Effector memory CD8-positive, alpha-beta T cell (primary cell): ENCODE data around the gene PITPNC1.
"Not testable (repeated sequence)": the region's sequence is repeated elsewhere in the genome, so short reads cannot be mapped to it uniquely, and the experiment has no call there.

Experiments
- ATAC-seq: fragments of 150-1000 bp; cut with Tn5 transposase; replicated peaks from 2 replicates; pipeline ENCODE4 v1.10.0; 2021; ENCODE audit warnings: mild to moderate bottlenecking, moderate library complexity
- DNase-seq, 3 experiments: peaks; one replicate each; pipeline ENCODE4 v3.0.0; 2021
- H3K27ac Mint-ChIP-seq, 2 donors: one replicate each; pipeline ENCODE4 v1.8.0; 2022; ENCODE audit warnings: mild to moderate bottlenecking in 2 of 2, mixed read lengths in 2 of 2, moderate library complexity in 2 of 2
- H3K27me3 Mint-ChIP-seq, 2 donors: one replicate each; pipeline ENCODE4 v1.8.0; 2022; ENCODE audit warnings: mixed read lengths in 2 of 2
- H3K36me3 Mint-ChIP-seq: one replicate; pipeline ENCODE4 v1.8.0; 2022; ENCODE audit warnings: mild to moderate bottlenecking, moderate library complexity, mixed read lengths; ENCODE audit not compliant: insufficient read depth
- H3K4me1 Mint-ChIP-seq, 2 donors: one replicate each; pipeline ENCODE4 v1.8.0; 2022; ENCODE audit warnings: low read depth in 2 of 2, mixed read lengths in 2 of 2
- H3K4me3 Mint-ChIP-seq, 2 donors: one replicate each; pipeline ENCODE4 v1.8.0; 2022; ENCODE audit warnings: mild to moderate bottlenecking in 2 of 2, mixed read lengths in 2 of 2, moderate library complexity in 2 of 2
- H3K9me3 Mint-ChIP-seq, 2 donors: one replicate each; pipeline ENCODE4 v1.8.0; 2022; ENCODE audit warnings: mixed read lengths in 2 of 2

Gene PITPNC1

DNA sequence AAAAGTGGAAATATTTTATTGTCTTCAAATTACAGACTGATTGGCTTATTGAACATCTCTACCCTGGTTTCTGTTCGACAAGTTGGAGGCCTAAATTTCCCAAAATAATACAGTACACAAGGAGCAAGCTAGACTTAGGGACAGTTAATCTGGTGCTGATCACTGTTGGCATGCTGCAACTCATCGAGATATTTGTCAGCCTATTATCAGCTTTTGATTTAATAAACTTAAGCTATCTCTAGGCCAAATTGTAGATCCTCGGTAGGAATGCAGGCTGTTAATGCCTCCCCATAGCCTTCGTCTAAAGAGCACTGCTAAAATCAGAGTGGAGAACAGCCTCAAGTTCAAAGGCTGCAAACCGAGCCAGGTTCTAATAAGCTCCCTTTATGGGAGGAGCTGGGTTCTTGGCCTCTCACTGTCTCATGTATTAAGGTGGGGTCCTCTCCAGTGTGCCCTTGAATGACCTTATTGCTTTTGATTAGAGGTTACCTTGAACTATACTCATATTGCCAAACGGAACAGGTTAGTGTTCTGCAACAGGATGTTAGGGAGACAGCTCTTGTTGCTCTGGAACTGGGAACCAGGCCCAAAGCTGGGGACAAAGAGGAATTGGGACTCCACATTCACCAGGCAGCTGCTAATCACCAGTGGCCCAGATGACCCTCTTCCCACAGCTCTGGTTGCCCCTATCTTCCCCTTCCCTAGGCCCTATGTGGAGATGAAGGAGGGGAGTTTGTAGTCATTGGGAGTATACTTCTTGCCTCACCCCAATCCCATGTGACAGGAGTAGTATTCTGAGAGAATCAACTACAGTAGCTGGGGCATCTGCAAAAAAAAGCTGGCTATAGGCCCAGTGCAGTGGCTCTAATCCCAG is 271.2 kb downstream of the PITPNC1 start:
- peaks cover 19 to 46% of the 10 kb centered on the region in 2 donors for H3K4me1 Mint-ChIP-seq
- ATAC-seq (no peak), DNase-seq (no peak)
- peak overlapping the region; percentile 46 to 78 for H3K27ac Mint-ChIP-seq
- H3K4me3 Mint-ChIP-seq, result peak overlapping the region in 1 of 2 donors; percentile 48
- no peaks in the 10 kb centered on the region for H3K9me3 Mint-ChIP-seq
- no peaks in the 10 kb centered on the region for H3K27me3 Mint-ChIP-seq
- H3K36me3 Mint-ChIP-seq, result peaks cover 24% of the 10 kb centered on the region

DNA sequence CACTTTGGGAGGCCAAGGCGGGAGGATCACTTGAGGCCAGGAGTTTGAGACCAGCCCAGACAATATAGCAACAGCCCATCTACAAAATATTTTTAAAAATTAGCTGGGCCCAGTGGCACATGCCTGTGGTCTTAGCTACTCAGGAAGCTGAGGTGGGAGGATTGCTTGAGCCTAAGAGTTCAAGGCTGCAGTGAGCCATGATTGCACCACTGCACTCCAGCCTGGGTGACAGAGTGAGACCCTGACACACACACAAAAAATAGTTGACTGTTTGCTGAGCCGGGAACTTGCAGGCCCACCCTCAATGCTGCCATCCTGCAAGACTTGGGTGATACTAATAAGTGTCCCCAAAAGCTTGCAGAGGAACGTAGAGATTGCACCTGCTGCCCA is 271.8 kb downstream of the PITPNC1 start:
- DNase-seq, H3K27me3 Mint-ChIP-seq, ATAC-seq, H3K9me3 Mint-ChIP-seq: not testable (repeated sequence)
- Mint-ChIP-seq H3K4me3 (peak overlapping the region in 1 of 2 donors; percentile 48), H3K27ac (peak overlapping the region; percentile 41 to 46), H3K36me3 (peaks cover 24% of the 10 kb centered on the region), H3K4me1 (peaks cover 20 to 46% of the 10 kb centered on the region in 2 donors)

DNA sequence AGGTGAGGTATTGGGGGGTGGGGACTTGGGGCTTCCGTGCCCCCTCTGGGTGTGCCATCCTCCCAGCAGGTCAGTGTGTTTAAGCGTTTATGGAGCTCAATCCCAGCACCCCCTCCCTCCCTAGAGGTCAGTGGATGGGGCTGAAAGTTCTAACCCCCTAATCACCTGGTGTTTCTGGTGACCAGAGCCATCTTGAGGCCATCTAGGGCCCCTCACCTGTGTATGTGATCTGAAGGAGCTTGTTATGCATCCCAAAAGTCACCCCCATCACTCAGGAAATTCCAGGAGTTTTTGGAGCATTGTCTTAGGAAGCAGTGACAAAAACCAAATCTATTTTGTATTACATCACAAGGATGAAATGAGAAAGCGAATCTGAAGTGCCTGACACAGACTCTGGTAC is 272.8 kb downstream of the PITPNC1 start:
- H3K4me3 Mint-ChIP-seq, result peak overlapping the region in 1 of 2 donors; percentile 62
- H3K27ac Mint-ChIP-seq, result peak overlapping the region; percentile 77 to 80
- H3K36me3 Mint-ChIP-seq, result peaks cover 19% of the 10 kb centered on the region
- DNase-seq (no peak), ATAC-seq (no peak)
- H3K4me1 Mint-ChIP-seq, result peaks cover 22 to 54% of the 10 kb centered on the region in 2 donors
- H3K9me3 Mint-ChIP-seq, result no peaks in the 10 kb centered on the region
- no peaks in the 10 kb centered on the region for H3K27me3 Mint-ChIP-seq

DNA sequence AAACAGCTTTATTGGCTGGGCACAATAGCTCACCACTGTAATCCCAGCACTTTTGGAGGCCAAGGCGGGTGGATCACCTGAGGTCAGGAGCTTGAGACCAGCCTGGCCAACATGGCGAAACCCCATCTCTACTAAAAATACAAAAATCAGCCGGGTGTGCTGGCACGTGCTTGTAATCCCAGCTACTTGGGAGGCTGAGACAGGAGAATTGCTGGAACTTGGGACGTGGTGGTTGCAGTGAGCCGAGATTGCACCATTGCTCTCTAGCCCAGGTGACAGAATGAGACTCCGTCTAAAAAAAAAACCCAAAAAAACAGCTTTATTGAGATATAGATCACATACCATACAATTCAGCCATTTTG is 274.1 kb downstream of the PITPNC1 start:
- ATAC-seq, DNase-seq, H3K27me3 Mint-ChIP-seq, H3K9me3 Mint-ChIP-seq: not testable (repeated sequence)
- Mint-ChIP-seq H3K27ac (peak overlapping the region in 1 of 2 donors; percentile 80), H3K4me3 (peak overlapping the region; percentile 57 to 62), H3K4me1 (peaks cover 28 to 63% of the 10 kb centered on the region in 2 donors), H3K36me3 (peaks cover 22% of the 10 kb centered on the region)

DNA sequence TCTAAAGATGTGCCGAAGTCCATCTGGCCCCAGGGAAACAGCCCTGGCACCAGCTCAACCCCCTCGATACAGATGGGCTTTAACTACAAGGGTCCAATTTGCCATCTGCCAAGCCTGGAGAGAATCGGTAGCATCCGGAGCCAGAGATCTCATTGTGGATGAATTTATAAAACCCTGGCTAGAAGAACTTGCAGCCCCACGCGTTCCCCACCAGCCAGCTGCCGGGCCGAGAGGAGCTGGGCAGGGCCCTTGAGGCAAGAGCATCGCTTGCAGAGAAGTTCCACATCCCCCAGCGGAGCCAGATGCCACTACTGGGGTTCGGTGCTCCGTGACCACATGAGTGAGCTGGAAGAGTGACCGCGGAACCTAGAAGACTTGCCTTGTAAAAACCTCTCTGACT is 275.4 kb downstream of the PITPNC1 start:
- Mint-ChIP-seq H3K36me3 (peaks cover 22% of the 10 kb centered on the region), H3K4me1 (peaks cover 33 to 73% of the 10 kb centered on the region in 2 donors), H3K27me3 (no peaks in the 10 kb centered on the region), H3K9me3 (no peaks in the 10 kb centered on the region), H3K4me3 (no peak overlapping the region), H3K27ac (peak overlapping the region; percentile 22 to 44)
- DNase-seq (no peak), ATAC-seq (no peak)

DNA sequence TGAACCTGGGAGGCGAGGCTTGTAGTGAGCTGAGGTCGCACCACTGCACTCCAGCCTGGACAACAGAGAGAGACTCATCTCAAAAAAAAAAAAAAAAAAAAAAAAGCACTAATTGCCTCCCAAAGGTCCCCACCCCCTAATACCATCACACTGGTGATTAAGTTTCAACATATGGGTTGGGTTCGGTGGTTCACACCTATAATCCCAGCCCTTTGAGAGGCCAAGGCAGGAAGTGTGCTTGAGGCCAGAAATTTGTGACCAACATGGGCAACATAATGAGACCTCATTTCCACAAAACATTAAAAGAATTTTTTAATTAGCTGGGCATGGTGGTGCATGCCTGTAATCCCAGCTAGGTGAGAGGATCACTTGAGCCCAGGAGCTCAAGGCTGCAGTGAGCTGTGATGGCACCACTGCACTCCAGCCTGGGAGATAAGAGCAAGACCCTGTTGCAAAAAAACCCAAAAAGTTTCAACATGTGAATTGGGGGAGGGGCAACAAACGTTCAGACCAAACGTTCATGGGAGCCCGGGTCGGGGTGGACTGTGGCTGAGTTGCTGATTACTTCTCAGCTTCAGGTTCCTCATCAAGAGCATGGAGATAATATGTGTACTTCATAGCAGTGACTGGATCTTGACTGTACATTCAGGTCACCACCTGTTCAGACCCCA is 278.5 kb downstream of the PITPNC1 start:
- Mint-ChIP-seq H3K4me3 (peak overlapping the region in 1 of 2 donors; percentile 45), H3K4me1 (peaks cover 38 to 61% of the 10 kb centered on the region in 2 donors), H3K27me3 (no peaks in the 10 kb centered on the region), H3K27ac (peak overlapping the region; percentile 28 to 70), H3K9me3 (no peaks in the 10 kb centered on the region), H3K36me3 (peaks cover 25% of the 10 kb centered on the region)
- DNase-seq (no peak), ATAC-seq (peak; percentile 19)

DNA sequence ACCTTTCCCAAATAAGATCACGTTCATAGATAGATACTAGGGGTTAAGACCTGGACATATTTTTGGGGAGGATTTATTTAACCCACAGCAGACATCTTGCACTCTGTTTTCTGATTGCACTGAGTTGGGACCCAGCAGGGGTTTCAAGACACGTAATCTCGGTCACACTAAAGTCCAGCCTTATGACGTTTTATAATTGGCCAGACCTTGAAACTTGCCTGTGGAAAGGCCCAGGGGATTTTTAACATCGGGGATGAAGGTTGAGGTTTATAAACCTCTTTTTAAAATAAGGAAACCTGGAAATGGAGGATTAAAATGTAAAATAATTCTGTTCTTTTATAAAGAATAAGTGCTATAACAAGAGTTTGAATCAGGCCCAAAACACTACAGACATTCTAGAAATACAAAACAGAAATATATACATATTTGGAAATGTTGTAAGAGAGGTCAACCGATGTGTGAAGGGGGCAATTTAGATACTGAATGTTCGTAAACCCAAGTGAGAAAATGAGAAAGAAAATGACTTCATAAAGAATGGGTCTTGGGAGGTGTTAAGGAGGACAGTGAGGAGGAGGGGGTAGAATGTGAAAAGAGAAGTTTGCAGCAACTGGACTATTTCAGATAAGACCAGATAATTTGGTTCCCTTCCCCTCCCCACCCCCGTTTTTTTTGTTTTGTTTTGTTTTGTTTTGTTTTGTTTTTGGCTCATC is 279.6 kb downstream of the PITPNC1 start:
- Mint-ChIP-seq H3K36me3 (peaks cover 26% of the 10 kb centered on the region), H3K27ac (peak overlapping the region; percentile 28 to 70), H3K4me3 (peak overlapping the region in 1 of 2 donors; percentile 45), H3K27me3 (no peaks in the 10 kb centered on the region), H3K9me3 (no peaks in the 10 kb centered on the region), H3K4me1 (peaks cover 34 to 57% of the 10 kb centered on the region in 2 donors)
- ATAC-seq (peak; percentile 41), DNase-seq (no peak)

DNA sequence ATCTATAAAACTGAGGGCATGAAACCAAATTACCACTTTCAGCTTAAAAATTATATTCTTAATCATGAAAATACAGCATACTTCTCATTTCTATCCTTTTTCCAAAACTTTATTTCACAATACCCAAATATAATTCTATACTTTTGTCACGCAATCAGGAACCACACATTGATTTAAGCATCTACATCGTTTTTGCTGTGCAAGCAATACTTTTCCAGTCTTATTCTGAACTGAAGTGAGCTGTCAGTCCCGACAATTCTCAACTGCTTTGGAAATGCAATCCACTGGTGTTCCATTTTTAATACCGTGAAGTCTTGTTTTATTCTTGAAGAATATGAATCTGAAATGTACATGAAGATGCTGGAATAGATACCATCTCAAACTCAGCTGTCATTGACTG is 280.5 kb downstream of the PITPNC1 start:
- peaks cover 25% of the 10 kb centered on the region for H3K36me3 Mint-ChIP-seq
- peaks cover 33 to 55% of the 10 kb centered on the region in 2 donors for H3K4me1 Mint-ChIP-seq
- no peaks in the 10 kb centered on the region for H3K27me3 Mint-ChIP-seq
- DNase-seq, result no peak
- H3K9me3 Mint-ChIP-seq, result no peaks in the 10 kb centered on the region
- peak overlapping the region in 1 of 2 donors; percentile 70 for H3K27ac Mint-ChIP-seq
- H3K4me3 Mint-ChIP-seq, result no peak overlapping the region
- no peak for ATAC-seq

DNA sequence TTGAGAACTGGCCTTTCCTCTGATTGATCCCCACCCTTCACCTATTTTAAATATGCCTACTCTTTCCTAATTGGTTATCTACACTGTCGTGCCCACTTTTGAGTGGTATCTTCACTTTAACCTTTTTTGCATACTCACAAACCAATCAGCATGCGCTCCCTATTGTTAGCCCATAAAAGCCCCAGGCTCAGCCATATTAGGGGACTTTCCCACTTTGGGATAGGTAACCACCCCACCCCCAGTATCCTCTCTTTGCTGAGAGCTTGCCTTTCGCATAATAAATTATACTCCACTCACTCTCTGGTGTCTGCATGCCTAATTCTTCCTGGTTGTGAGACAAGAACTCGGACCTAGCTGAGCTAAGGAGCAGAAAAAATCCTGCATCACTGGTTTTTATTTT is 281.2 kb downstream of the PITPNC1 start:
- Mint-ChIP-seq H3K9me3 (no peaks in the 10 kb centered on the region), H3K27ac (peak overlapping the region; percentile 70 to 78), H3K4me1 (peaks cover 31 to 55% of the 10 kb centered on the region in 2 donors), H3K36me3 (peaks cover 22% of the 10 kb centered on the region), H3K4me3 (no peak overlapping the region), H3K27me3 (no peaks in the 10 kb centered on the region)
- DNase-seq (no peak), ATAC-seq (no peak)

DNA sequence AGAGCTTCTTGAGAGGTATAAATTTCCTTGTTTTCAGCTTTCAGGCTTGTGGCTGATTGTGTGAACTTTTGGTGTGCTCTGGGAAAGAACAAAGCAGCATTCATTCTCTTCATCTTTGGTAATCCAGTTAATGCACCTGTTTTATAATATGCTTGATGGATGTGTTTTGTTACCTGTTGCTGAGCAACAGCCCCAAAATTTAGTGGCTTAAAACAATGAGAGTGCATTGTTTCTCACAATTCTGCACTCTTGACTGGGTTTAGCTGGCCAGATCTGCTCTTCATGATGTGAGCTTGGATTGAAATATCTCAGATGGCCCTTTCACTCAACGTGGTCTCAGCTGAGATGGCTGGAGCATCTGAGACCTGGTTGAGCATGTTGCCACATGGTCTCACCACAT is 281.9 kb downstream of the PITPNC1 start:
- ATAC-seq (peak; percentile 27), DNase-seq (no peak)
- Mint-ChIP-seq H3K4me1 (peaks cover 31 to 54% of the 10 kb centered on the region in 2 donors), H3K36me3 (peaks cover 22% of the 10 kb centered on the region), H3K4me3 (peak overlapping the region in 1 of 2 donors; percentile 18), H3K27me3 (no peaks in the 10 kb centered on the region), H3K27ac (peak overlapping the region; percentile 70 to 78), H3K9me3 (no peaks in the 10 kb centered on the region)

DNA sequence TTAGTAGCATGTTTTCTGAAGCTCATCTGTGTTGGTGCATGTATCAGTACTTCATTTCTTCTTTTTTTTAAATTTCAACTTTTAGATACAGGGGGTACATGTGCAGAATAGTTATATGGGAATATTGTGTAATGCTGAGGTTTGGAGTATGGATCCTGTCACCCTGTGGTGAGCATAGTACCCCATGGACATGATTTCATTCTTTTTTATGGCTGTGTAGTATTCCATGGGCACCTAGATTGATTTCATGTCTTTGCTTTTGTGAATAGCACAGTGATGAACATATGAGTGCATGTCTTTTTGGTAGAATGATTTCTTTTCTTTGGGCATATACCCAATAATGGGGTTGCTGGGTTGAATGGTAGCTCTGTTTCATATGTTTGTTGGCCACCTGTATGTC is 285.6 kb downstream of the PITPNC1 start:
- no peaks in the 10 kb centered on the region for H3K9me3 Mint-ChIP-seq
- H3K4me3 Mint-ChIP-seq, result no peak overlapping the region
- peak overlapping the region in 1 of 2 donors; percentile 38 for H3K27ac Mint-ChIP-seq
- H3K36me3 Mint-ChIP-seq, result peaks cover 24% of the 10 kb centered on the region
- H3K4me1 Mint-ChIP-seq, result peaks cover 19 to 24% of the 10 kb centered on the region in 2 donors
- no peaks in the 10 kb centered on the region for H3K27me3 Mint-ChIP-seq
- DNase-seq, result no peak
- ATAC-seq, result no peak

DNA sequence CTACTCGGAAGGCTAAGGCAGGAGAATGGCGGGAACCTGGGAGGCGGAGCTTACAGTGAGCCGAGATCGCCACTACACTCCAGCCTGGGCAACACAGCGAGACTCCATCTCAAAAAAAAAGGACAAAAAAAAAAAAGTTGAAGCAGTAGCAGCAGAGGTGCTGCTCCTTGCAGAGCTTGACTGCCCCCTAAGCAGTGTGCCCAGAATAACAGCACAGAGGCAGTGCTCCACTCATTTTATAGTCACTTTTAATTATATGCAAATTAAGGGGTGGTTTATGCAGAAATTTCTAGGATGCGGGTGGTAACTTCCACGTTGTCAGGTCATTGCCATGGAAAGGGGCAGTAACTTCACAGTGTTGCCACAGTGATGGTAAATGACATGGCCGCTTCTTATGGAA is 286.4 kb downstream of the PITPNC1 start:
- Mint-ChIP-seq H3K27ac (peak overlapping the region; percentile 20 to 71), H3K4me3 (no peak overlapping the region), H3K36me3 (peaks cover 30% of the 10 kb centered on the region), H3K9me3 (no peaks in the 10 kb centered on the region), H3K27me3 (no peaks in the 10 kb centered on the region), H3K4me1 (peaks cover 16 to 18% of the 10 kb centered on the region in 2 donors)
- no peak for ATAC-seq
- no peak for DNase-seq

DNA sequence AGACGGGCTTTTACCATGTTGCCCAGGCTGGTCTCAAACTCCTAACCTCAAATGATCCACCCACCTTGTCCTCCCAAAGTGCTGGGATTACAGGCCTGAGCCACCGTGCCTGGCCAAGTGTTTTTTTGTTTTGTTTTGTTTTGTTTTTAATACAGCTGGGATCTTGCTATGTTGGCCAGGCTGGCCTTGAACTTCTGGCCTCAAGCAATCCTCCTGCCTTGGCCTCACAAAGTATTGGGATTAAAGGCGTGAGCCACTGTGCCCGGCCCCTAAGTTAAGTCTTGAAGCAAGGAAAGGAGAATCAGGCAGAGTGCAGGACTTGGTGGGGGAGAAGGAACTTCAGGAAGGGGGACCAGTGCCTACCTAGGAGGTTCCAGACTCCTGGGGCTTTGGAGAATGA is 288.9 kb downstream of the PITPNC1 start:
- H3K4me1 Mint-ChIP-seq, result peaks cover 6 to 7% of the 10 kb centered on the region in 2 donors
- no peak for DNase-seq
- H3K36me3 Mint-ChIP-seq, result peaks cover 49% of the 10 kb centered on the region
- no peak for ATAC-seq
- H3K9me3 Mint-ChIP-seq, result no peaks in the 10 kb centered on the region
- H3K27ac Mint-ChIP-seq, result peak overlapping the region; percentile 72 to 84
- H3K27me3 Mint-ChIP-seq, result no peaks in the 10 kb centered on the region
- H3K4me3 Mint-ChIP-seq, result no peak overlapping the region
